DOHH2 (cell line): ENCODE data around the gene PRPF8.
"Not testable (repeated sequence)": the region's sequence is repeated elsewhere in the genome, so short reads cannot be mapped to it uniquely, and the experiment has no call there.

Source experiments
- H3F3A ChIP-seq: fragments of 200-600 bp; sonication (generic), shearing (Covaris generic); 2 replicates; pipeline ENCODE4 v1.6.0; 2016; ENCODE audit warnings: antibody characterized with exemption, mild to moderate bottlenecking; ENCODE audit not compliant: control insufficient read depth, insufficient read depth
- H3K27ac ChIP-seq: fragments of 200-600 bp; sonication (generic); 2 replicates; pipeline ENCODE4 v1.5.1; 2014; ENCODE audit warnings: low read depth, mild to moderate bottlenecking, low read length, moderate library complexity
- H3K27me3 ChIP-seq: fragments of 200-600 bp; sonication (generic); 2 replicates; pipeline ENCODE4 v1.6.1; 2014; ENCODE audit warnings: mild to moderate bottlenecking, low read length, mixed read lengths; ENCODE audit not compliant: control insufficient read depth
- H3K36me3 ChIP-seq: fragments of 200-600 bp; sonication (generic); 2 replicates; pipeline ENCODE4 v1.6.1; 2014; ENCODE audit warnings: mild to moderate bottlenecking, low read length, moderate library complexity, mixed read lengths; ENCODE audit not compliant: control insufficient read depth
- H3K4me1 ChIP-seq: fragments of 200-600 bp; sonication (generic); 2 replicates; pipeline ENCODE4 v1.6.1; 2014; ENCODE audit warnings: mild to moderate bottlenecking, low read length, mixed read lengths; ENCODE audit not compliant: control insufficient read depth
- H3K4me2 ChIP-seq: fragments of 200-600 bp; sonication (generic); 2 replicates; pipeline ENCODE4 v1.6.0; 2014; ENCODE audit warnings: mild to moderate bottlenecking, low read length, moderate library complexity
- H3K4me3 ChIP-seq: fragments of 200-600 bp; sonication (generic); 2 replicates; pipeline ENCODE4 v1.5.1; 2014; ENCODE audit warnings: mild to moderate bottlenecking, low read length, mixed read lengths
- H3K79me2 ChIP-seq: fragments of 200-600 bp; sonication (generic); 2 replicates; pipeline ENCODE4 v1.6.1; 2014; ENCODE audit warnings: mild to moderate bottlenecking, low read length, mixed read lengths; ENCODE audit not compliant: control insufficient read depth
- H3K9me2 ChIP-seq: fragments of 200-600 bp; sonication (generic); replicated peaks from 2 replicates; pipeline ENCODE4 v1.6.1; 2014; ENCODE audit warnings: mild to moderate bottlenecking, low read length, mixed read lengths; ENCODE audit not compliant: control insufficient read depth
- H3K9me3 ChIP-seq: fragments of 200-600 bp; sonication (generic); 2 replicates; pipeline ENCODE4 v1.6.1; 2014; ENCODE audit warnings: antibody characterized with exemption, low read length, mixed read lengths; ENCODE audit not compliant: control insufficient read depth, insufficient read depth
- H4K20me1 ChIP-seq: fragments of 200-600 bp; sonication (generic); 2 replicates; pipeline ENCODE4 v1.6.0; 2014; ENCODE audit warnings: low read depth, mild to moderate bottlenecking, antibody characterized with exemption, low read length, moderate library complexity; ENCODE audit not compliant: control insufficient read depth, insufficient read depth
- EZH2phosphoT487 ChIP-seq: fragments of 200-600 bp; sonication (generic); IDR thresholded peaks from 2 replicates; pipeline ENCODE4 v1.6.1; 2017; ENCODE audit warnings: borderline replicate concordance, mild to moderate bottlenecking, antibody characterized with exemption, low read length, moderate library complexity, mixed read lengths
- TF ChIP-seq, protein P1 (sequence below): fragments of 200-600 bp; sonication (generic); IDR thresholded peaks from one replicate; pipeline ENCODE4 v1.5.1; 2014; ENCODE audit warnings: antibody characterized with exemption, mild to moderate bottlenecking, low read depth, low read length; ENCODE audit not compliant: poor library complexity, severe bottlenecking

PRPF8 gene

DNA sequence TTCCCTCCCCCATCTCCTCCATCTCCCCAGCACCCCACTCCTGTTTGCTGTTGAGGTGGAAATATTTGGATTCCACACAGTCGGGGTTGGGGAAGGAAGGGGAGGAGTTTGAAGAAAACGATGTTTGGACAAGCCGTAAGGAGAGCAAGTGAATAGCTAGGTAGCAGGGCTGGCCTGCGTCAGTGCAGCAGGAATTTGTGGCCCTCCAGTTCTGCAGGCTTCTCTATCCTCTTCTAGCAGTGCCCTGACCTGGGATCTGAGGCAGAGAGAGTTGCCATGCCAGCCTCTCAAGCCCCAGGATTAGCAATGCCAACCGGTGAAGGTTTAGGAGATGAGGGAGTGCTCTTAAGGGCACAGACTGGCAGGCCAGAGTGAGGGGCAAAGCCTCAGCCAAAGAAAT is 13.0 kb upstream of the PRPF8 start:
- no peak overlapping the region for H3K4me3 ChIP-seq
- H3K9me2 ChIP-seq = no peaks in the 10 kb centered on the region
- no peaks in the 10 kb centered on the region for H3K36me3 ChIP-seq
- no peaks in the 10 kb centered on the region for H3K79me2 ChIP-seq
- H3K27ac ChIP-seq = no peak overlapping the region
- no peak for TF ChIP-seq EZH2phosphoT487
- TF ChIP-seq, protein P1, sequence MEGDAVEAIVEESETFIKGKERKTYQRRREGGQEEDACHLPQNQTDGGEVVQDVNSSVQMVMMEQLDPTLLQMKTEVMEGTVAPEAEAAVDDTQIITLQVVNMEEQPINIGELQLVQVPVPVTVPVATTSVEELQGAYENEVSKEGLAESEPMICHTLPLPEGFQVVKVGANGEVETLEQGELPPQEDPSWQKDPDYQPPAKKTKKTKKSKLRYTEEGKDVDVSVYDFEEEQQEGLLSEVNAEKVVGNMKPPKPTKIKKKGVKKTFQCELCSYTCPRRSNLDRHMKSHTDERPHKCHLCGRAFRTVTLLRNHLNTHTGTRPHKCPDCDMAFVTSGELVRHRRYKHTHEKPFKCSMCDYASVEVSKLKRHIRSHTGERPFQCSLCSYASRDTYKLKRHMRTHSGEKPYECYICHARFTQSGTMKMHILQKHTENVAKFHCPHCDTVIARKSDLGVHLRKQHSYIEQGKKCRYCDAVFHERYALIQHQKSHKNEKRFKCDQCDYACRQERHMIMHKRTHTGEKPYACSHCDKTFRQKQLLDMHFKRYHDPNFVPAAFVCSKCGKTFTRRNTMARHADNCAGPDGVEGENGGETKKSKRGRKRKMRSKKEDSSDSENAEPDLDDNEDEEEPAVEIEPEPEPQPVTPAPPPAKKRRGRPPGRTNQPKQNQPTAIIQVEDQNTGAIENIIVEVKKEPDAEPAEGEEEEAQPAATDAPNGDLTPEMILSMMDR = no peak
- H3F3A ChIP-seq = no peaks in the 10 kb centered on the region
- no peaks in the 10 kb centered on the region for H3K9me3 ChIP-seq
- no peaks in the 10 kb centered on the region for H3K4me1 ChIP-seq
- no peaks in the 10 kb centered on the region for H3K27me3 ChIP-seq
- H4K20me1 ChIP-seq = no peaks in the 10 kb centered on the region
- H3K4me2 ChIP-seq = no peak overlapping the region

DNA sequence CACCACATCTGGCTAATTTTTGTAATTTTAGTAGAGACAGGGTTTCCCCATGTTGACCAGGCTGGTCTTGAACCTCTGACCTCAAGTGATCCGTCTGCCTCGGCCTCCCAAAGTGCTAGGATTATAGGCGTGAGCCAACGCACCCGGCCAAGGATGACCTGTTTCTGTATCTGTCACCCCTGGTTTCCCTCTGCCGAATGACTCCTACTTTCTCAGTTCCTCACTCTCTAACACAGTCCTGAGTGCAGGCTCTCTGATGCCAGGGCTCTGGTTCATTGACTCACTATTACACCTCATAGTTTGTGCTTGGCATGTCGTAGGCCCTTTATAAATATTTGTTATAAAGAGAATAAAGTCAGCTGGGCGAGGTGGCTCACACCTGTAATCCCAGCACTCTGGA is 10.7 kb upstream of the PRPF8 start:
- H3K4me2 ChIP-seq = no peak overlapping the region
- no peaks in the 10 kb centered on the region for H3K36me3 ChIP-seq
- H3K9me3 ChIP-seq = no peaks in the 10 kb centered on the region

DNA sequence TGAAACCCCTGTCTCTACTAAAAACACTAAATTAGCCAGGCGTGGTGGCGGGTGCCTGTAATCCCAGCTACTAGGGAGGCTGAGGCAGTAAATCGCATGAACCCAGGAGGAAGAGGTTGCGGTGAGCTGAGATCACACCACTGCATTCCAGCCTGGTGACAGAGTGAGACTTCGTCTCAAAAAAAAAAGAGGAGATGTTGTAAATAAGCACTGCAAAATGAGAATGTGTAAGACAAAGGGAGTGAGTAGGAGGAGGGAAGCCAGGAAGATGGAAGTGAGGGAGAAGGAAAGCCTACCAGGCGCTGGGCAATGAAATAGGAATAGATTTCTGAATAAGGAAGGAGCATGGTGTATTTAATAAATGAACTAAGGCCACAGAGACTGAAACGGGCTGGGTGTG is 8.7 kb upstream of the PRPF8 start:
- no peak overlapping the region for H3K27ac ChIP-seq
- no peaks in the 10 kb centered on the region for H3K9me2 ChIP-seq
- no peaks in the 10 kb centered on the region for H3K9me3 ChIP-seq
- no peaks in the 10 kb centered on the region for H3K4me1 ChIP-seq
- H3K4me3 ChIP-seq = no peak overlapping the region
- H3K27me3 ChIP-seq = no peaks in the 10 kb centered on the region
- no peak overlapping the region for H3K4me2 ChIP-seq
- H3F3A ChIP-seq = no peaks in the 10 kb centered on the region
- TF ChIP-seq EZH2phosphoT487 = no peak
- TF ChIP-seq, protein P1 = no peak
- H3K79me2 ChIP-seq = no peaks in the 10 kb centered on the region
- H3K36me3 ChIP-seq = no peaks in the 10 kb centered on the region
- H4K20me1 ChIP-seq = no peaks in the 10 kb centered on the region

More for the DNA sequence above, 10.7 kb upstream of the PRPF8 start:
- Histone ChIP-seq H3K27me3 (no peaks in the 10 kb centered on the region), H3K79me2 (no peaks in the 10 kb centered on the region), H3K9me2 (no peaks in the 10 kb centered on the region), H3K27ac (no peak overlapping the region), H3K4me3 (no peak overlapping the region), H4K20me1 (no peaks in the 10 kb centered on the region), H3F3A (no peaks in the 10 kb centered on the region), H3K4me1 (no peaks in the 10 kb centered on the region)
- TF ChIP-seq, protein P1 = no peak
- no peak for TF ChIP-seq EZH2phosphoT487

DNA sequence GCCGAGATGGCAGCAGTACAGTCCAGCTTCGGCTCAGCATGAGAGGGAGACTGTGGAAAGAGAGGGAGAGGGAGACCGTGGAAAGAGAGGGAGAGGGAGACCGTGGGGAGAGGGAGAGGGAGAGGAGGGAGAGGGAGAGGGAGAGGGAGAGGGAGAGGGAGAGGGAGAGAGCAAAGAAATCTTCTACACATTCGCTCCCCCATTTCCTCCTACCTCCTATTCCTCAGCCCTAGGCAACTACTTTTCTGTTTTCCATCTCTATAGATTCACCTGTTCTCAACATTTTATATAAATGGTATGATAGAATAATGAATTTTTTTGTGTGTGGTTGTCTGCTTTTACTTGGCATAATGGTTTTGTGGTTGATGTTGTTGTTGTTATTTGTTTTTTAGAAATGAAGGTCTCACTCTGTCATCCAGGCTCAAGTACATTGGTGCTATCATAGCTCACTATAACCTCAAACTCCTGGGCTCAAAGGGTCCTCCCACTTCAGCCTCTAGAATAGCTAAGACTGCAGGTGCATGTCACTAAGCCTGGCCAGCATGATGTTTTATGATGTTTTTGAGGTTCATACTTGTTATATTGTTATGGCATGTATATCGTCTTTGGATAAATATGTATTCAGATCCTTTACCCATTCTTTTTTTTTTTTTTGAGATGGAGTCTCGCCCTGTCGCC is 6.0 kb upstream of the PRPF8 start:
- no peaks in the 10 kb centered on the region for H3F3A ChIP-seq
- TF ChIP-seq EZH2phosphoT487 = no peak
- TF ChIP-seq, protein P1 = no peak
- H3K79me2 ChIP-seq = no peaks in the 10 kb centered on the region
- H3K4me1 ChIP-seq = no peaks in the 10 kb centered on the region
- no peaks in the 10 kb centered on the region for H3K9me2 ChIP-seq
- H3K4me3 ChIP-seq = no peak overlapping the region
- no peaks in the 10 kb centered on the region for H4K20me1 ChIP-seq
- no peak overlapping the region for H3K27ac ChIP-seq
- no peaks in the 10 kb centered on the region for H3K36me3 ChIP-seq
- no peaks in the 10 kb centered on the region for H3K27me3 ChIP-seq
- no peaks in the 10 kb centered on the region for H3K9me3 ChIP-seq
- no peak overlapping the region for H3K4me2 ChIP-seq

DNA sequence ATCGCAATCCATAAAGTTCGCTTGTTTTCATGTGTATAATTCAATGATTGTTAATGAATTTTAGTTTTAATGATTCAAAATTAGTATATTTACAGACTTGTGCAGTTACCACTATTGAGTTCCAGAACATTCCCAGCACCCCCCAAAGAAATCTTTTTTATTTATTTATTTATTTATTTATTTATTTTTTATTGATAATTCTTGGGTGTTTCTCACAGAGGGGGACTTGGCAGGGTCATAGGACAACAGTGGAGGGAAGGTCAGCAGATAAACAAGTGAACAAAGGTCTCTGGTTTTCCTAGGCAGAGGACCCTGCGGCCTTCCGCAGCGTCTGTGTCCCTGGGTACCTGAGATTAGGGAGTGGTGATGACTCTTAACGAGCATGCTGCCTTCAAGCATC is 3.7 kb upstream of the PRPF8 start:
- H3K27ac ChIP-seq = not testable (repeated sequence)

More for the DNA sequence above, 3.7 kb upstream of the PRPF8 start:
- H3K9me2 ChIP-seq, H3K4me3 ChIP-seq, H3K36me3 ChIP-seq, H3K9me3 ChIP-seq, H3K4me1 ChIP-seq, H4K20me1 ChIP-seq, H3F3A ChIP-seq, H3K4me2 ChIP-seq, H3K27me3 ChIP-seq: not testable (repeated sequence)
- peaks cover 13% of the 10 kb centered on the region for H3K79me2 ChIP-seq
